Stimulated activated CD4-positive, alpha-beta T cell treated with anti-CD3 and anti-CD28 coated beads, Interleukin-2, amount 100 ng/mL, for 4 hours (primary cell): ENCODE measurements around the gene TMEM240.
"Not testable (repeated sequence)": the region's sequence is repeated elsewhere in the genome, so short reads cannot be mapped to it uniquely, and the experiment has no call there.

Experiments used
- DNase-seq: peaks from one replicate; pipeline ENCODE4 v3.0.0-alpha.2; 2020; ENCODE audit warnings: low read depth

The TMEM240 gene

GRCh38 chr1:1524750-1525383, 15.6 kb downstream of the TMEM240 start:
- not testable (repeated sequence) for DNase-seq

- DNase-seq: not testable (repeated sequence)
Measured at GRCh38 chr1:1523651-1524050, 16.8 kb downstream of the TMEM240 start.

GRCh38 chr1:1523226-1523625, 17.2 kb downstream of the TMEM240 start:
- DNase-seq: not testable (repeated sequence)

- not testable (repeated sequence) for DNase-seq
Measured at GRCh38 chr1:1522536-1522935, 17.9 kb downstream of the TMEM240 start.

- DNase-seq: no peak
Measured at GRCh38 chr1:1521331-1521730, 19.1 kb downstream of the TMEM240 start.

- DNase-seq: not testable (repeated sequence)
Measured at GRCh38 chr1:1519805-1520505, 20.5 kb downstream of the TMEM240 start.

GRCh38 chr1:1518621-1519007, 21.8 kb downstream of the TMEM240 start:
- DNase-seq: not testable (repeated sequence)

- DNase-seq: no peak
Measured at GRCh38 chr1:1517973-1518620, 22.3 kb downstream of the TMEM240 start.

GRCh38 chr1:1516923-1517322, 23.5 kb downstream of the TMEM240 start:
- DNase-seq: not testable (repeated sequence)

GRCh38 chr1:1514376-1514775, 26.0 kb downstream of the TMEM240 start:
- DNase-seq: not testable (repeated sequence)

GRCh38 chr1:1513675-1514074, 26.7 kb downstream of the TMEM240 start:
- not testable (repeated sequence) for DNase-seq

GRCh38 chr1:1512425-1512824, 28.0 kb downstream of the TMEM240 start:
- not testable (repeated sequence) for DNase-seq

GRCh38 chr1:1511533-1512285, 28.7 kb downstream of the TMEM240 start, which contains the start of gene ATAD3A:
TSS of gene ATAD3A (plus strand) at chr1:1512162. CDS start at chr1:1512269, 107 bp downstream.
- DNase-seq: peak; percentile 96

- DNase-seq: no peak
Measured at GRCh38 chr1:1510912-1511532, 29.4 kb downstream of the TMEM240 start.

- not testable (repeated sequence) for DNase-seq
Measured at GRCh38 chr1:1509465-1509850, 31.0 kb downstream of the TMEM240 start.

- not testable (repeated sequence) for DNase-seq
Measured at GRCh38 chr1:1508775-1509464, 31.5 kb downstream of the TMEM240 start.

- DNase-seq: no peak
Measured at GRCh38 chr1:1507305-1507704, 33.1 kb downstream of the TMEM240 start.

- not testable (repeated sequence) for DNase-seq
Measured at GRCh38 chr1:1505801-1506200, 34.6 kb downstream of the TMEM240 start.

- DNase-seq: not testable (repeated sequence)
Measured at GRCh38 chr1:1505366-1505798, 35.0 kb downstream of the TMEM240 start.

GRCh38 chr1:1504777-1505365, 35.6 kb downstream of the TMEM240 start:
- peak; percentile 32 for DNase-seq
